Ishikawa (cell line): ENCODE measurements around the gene CORIN.

Source experiments
- CEBPB ChIP-seq: IDR thresholded peaks from 2 replicates; pipeline ENCODE4 v1.6.1; 2012
- EGR1 ChIP-seq: IDR thresholded peaks from 2 replicates; pipeline ENCODE4 v1.6.1; 2012
- EP300 ChIP-seq: IDR thresholded peaks from 2 replicates; pipeline ENCODE4 v1.6.1; 2012; ENCODE audit warnings: borderline replicate concordance
- FOXM1 ChIP-seq: IDR thresholded peaks from 2 replicates; pipeline ENCODE4 v1.6.1; 2012; ENCODE audit warnings: low read depth, borderline replicate concordance
- MAX ChIP-seq: IDR thresholded peaks from 2 replicates; pipeline ENCODE4 v1.6.1; 2012
- NFIC ChIP-seq: IDR thresholded peaks from 2 replicates; pipeline ENCODE4 v1.6.1; 2012
- RAD21 ChIP-seq: IDR thresholded peaks from 2 replicates; pipeline ENCODE4 v1.6.1; 2012; ENCODE audit warnings: low read depth
- REST ChIP-seq: IDR thresholded peaks from 2 replicates; pipeline ENCODE4 v1.6.1; 2012; ENCODE audit warnings: low read depth, mild to moderate bottlenecking
- TAF1 ChIP-seq: IDR thresholded peaks from 2 replicates; pipeline ENCODE4 v1.6.1; 2012; ENCODE audit warnings: low read depth, mild to moderate bottlenecking
- TCF12 ChIP-seq: IDR thresholded peaks from 2 replicates; pipeline ENCODE4 v1.6.1; 2012; ENCODE audit warnings: low read depth
- TEAD4 ChIP-seq: IDR thresholded peaks from 2 replicates; pipeline ENCODE4 v1.6.1; 2012
- USF1 ChIP-seq: IDR thresholded peaks from 2 replicates; pipeline ENCODE4 v1.6.1; 2012
- YY1 ChIP-seq: IDR thresholded peaks from 2 replicates; pipeline ENCODE4 v1.6.1; 2012; ENCODE audit warnings: low read depth
- ZBTB7A ChIP-seq: IDR thresholded peaks from 2 replicates; pipeline ENCODE4 v1.6.1; 2012; ENCODE audit warnings: low read depth

- no peak for TF ChIP-seq USF1
- TF ChIP-seq REST, result no peak
- no peak for TF ChIP-seq YY1
- no peak for TF ChIP-seq EP300
- TF ChIP-seq MAX, result no peak
- TF ChIP-seq NFIC, result no peak
- no peak for TF ChIP-seq TCF12
- no peak for TF ChIP-seq EGR1
- no peak for TF ChIP-seq TAF1
- no peak for TF ChIP-seq RAD21
- no peak for TF ChIP-seq CEBPB
- TF ChIP-seq FOXM1, result no peak
- TF ChIP-seq ZBTB7A, result no peak
- TF ChIP-seq TEAD4, result no peak
Measured at GRCh38 chr4:47837908-47838294, at the start of gene CORIN.
